DND-41 (cell line): Measurements from ENCODE around the gene ITPR1.

Source experiments
- EZH2 ChIP-seq: IDR thresholded peaks from 3 replicates; pipeline ENCODE4 v1.6.1; 2012; ENCODE audit warnings: borderline replicate concordance, low read depth, mild to moderate bottlenecking, moderate library complexity, low read length, inconsistent platforms; ENCODE audit not compliant: severe bottlenecking
- TF ChIP-seq, protein P1 (sequence below): IDR thresholded peaks from 2 replicates; pipeline ENCODE4 v1.5.1; 2012; ENCODE audit warnings: borderline replicate concordance, low read length, moderate library complexity, mild to moderate bottlenecking; ENCODE audit not compliant: poor library complexity, severe bottlenecking; ENCODE audit errors: extremely low read depth

DNA sequence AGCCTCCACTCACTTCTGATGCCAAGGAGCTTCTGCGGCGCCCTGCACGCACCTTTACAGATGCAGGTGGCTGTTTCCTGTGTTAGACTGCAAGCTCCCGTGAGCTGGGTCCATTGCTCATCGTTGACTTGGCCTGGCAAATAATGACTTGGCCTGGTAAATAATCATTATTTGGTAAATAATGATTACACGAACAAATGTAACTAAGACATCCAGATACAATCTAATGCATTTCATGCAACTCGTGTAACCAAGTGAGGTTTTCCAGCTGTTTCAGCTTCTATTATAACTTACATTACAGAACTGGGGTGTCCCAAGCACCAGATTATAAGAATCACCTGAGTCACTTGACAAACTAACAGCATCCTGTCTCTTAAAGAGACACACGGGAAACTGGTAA lies 394.0 kb downstream of the ITPR1 start:
- TF ChIP-seq, protein P1, sequence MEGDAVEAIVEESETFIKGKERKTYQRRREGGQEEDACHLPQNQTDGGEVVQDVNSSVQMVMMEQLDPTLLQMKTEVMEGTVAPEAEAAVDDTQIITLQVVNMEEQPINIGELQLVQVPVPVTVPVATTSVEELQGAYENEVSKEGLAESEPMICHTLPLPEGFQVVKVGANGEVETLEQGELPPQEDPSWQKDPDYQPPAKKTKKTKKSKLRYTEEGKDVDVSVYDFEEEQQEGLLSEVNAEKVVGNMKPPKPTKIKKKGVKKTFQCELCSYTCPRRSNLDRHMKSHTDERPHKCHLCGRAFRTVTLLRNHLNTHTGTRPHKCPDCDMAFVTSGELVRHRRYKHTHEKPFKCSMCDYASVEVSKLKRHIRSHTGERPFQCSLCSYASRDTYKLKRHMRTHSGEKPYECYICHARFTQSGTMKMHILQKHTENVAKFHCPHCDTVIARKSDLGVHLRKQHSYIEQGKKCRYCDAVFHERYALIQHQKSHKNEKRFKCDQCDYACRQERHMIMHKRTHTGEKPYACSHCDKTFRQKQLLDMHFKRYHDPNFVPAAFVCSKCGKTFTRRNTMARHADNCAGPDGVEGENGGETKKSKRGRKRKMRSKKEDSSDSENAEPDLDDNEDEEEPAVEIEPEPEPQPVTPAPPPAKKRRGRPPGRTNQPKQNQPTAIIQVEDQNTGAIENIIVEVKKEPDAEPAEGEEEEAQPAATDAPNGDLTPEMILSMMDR: no peak
- TF ChIP-seq EZH2: no peak
